HepG2 (cell line): ENCODE data around the gene PRUNE1. TPM values are rescaled to one million over a fixed set of nuclear protein-coding genes. Genes with fewer than 3 reads are reported as not detected.

Experiments used
- AHR ChIP-seq: IDR thresholded peaks from 2 replicates; pipeline ENCODE4 v1.6.1; 2018; ENCODE audit warnings: missing genetic modification reagents, missing compliant biosample characterization
- AKAP8 ChIP-seq: sonication (generic); formaldehyde crosslinking; IDR thresholded peaks from 2 replicates; pipeline ENCODE4 v1.5.1; 2020; ENCODE audit warnings: mild to moderate bottlenecking, missing genetic modification reagents
- CAMTA2 ChIP-seq: sonication (generic); formaldehyde crosslinking; IDR thresholded peaks from 2 replicates; pipeline ENCODE4 v1.4.0; 2020; ENCODE audit warnings: mild to moderate bottlenecking, missing genetic modification reagents, borderline replicate concordance
- CC2D1A ChIP-seq: sonication (generic); formaldehyde crosslinking; IDR thresholded peaks from 2 replicates; pipeline ENCODE4 v1.8.1; 2023; ENCODE audit warnings: mild to moderate bottlenecking, missing genetic modification reagents
- FOSL1 ChIP-seq: sonication (generic); formaldehyde crosslinking; IDR thresholded peaks from 2 replicates; pipeline ENCODE4 v1.9.0; 2021; ENCODE audit warnings: missing genetic modification reagents, borderline replicate concordance
- KLF13 ChIP-seq: sonication (generic); formaldehyde crosslinking; IDR thresholded peaks from 2 replicates; pipeline ENCODE4 v1.4.0; 2020; ENCODE audit warnings: mild to moderate bottlenecking, missing genetic modification reagents
- MLLT10 ChIP-seq: sonication (generic); formaldehyde crosslinking; IDR thresholded peaks from 2 replicates; pipeline ENCODE4 v1.4.0; 2020; ENCODE audit warnings: missing genetic modification reagents
- MXD3 ChIP-seq: IDR thresholded peaks from 2 replicates; pipeline ENCODE4 v1.6.1; 2016; ENCODE audit warnings: mild to moderate bottlenecking, missing biosample characterization, missing genetic modification reagents
- NR3C1 ChIP-seq: sonication (generic); formaldehyde crosslinking; IDR thresholded peaks from 2 replicates; pipeline ENCODE4 v1.4.0; 2020; ENCODE audit warnings: missing genetic modification reagents
- SIN3A ChIP-seq: IDR thresholded peaks from 2 replicates; pipeline ENCODE4 v1.6.1; 2011; ENCODE audit warnings: low read depth, mild to moderate bottlenecking, control low read depth, low read length, borderline replicate concordance
- SP4 ChIP-seq: sonication (generic); formaldehyde crosslinking; IDR thresholded peaks from 2 replicates; pipeline ENCODE4 v1.8.1; 2023; ENCODE audit warnings: mild to moderate bottlenecking, missing genetic modification reagents
- XBP1 ChIP-seq: sonication (generic); formaldehyde crosslinking; IDR thresholded peaks from 2 replicates; pipeline ENCODE4 v1.5.0; 2020; ENCODE audit warnings: missing genetic modification reagents
- ZNF225 ChIP-seq: sonication (generic); formaldehyde crosslinking; IDR thresholded peaks from 2 replicates; pipeline ENCODE4 v1.4.0; 2020; ENCODE audit warnings: mild to moderate bottlenecking, missing genetic modification reagents
- ZNF251 ChIP-seq: sonication (generic); formaldehyde crosslinking; IDR thresholded peaks from 2 replicates; pipeline ENCODE4 v1.9.0; 2021; ENCODE audit warnings: mild to moderate bottlenecking, missing genetic modification reagents
- ZNF44 ChIP-seq: sonication (generic); formaldehyde crosslinking; IDR thresholded peaks from 2 replicates; pipeline ENCODE4 v1.5.1; 2020; ENCODE audit warnings: mild to moderate bottlenecking, missing genetic modification reagents
- ZNF703 ChIP-seq: sonication (generic); formaldehyde crosslinking; IDR thresholded peaks from 2 replicates; pipeline ENCODE4 v1.5.1; 2020; ENCODE audit warnings: missing genetic modification reagents, mild to moderate bottlenecking, moderate library complexity, borderline replicate concordance
- ZNF709 ChIP-seq: sonication (generic); formaldehyde crosslinking; IDR thresholded peaks from 2 replicates; pipeline ENCODE4 v1.5.0; 2020; ENCODE audit warnings: mild to moderate bottlenecking, missing genetic modification reagents
- ZNF740 ChIP-seq: sonication (generic); formaldehyde crosslinking; IDR thresholded peaks from 2 replicates; pipeline ENCODE4 v1.4.0; 2020; ENCODE audit warnings: missing genetic modification reagents
- polyA plus RNA-seq, 8 experiments: library from polyadenylated mRNA; depleted of rRNA in 3 of 8; stranded (reverse) in 7 of 8; unstranded in 1 of 8; fragments of >200 nt; fragmentation: Illumina TruSeq in 4 of 8; extraction: Trizol in 4 of 8; gene quantifications; 2 replicates each; pipeline versions ENCODE4 v1.2.1 to v1.2.3, GENCODE V29; 2011 to 2016; ENCODE audit warnings: low read depth in 4 of 8, missing spikeins in 1 of 8, mixed read lengths in 1 of 8; ENCODE audit not compliant: insufficient read depth in 1 of 8
- total RNA-seq, 5 experiments: library from RNA; depleted of rRNA; stranded (reverse); fragments of >200 nt; fragmentation: Illumina TruSeq; extraction: Trizol; gene quantifications; 2 replicates each; pipeline ENCODE4 v1.2.3, GENCODE V29; 2016; ENCODE audit warnings: low read depth in 1 of 5
- TF ChIP-seq, protein P1 (sequence below): sonication (generic); formaldehyde crosslinking; IDR thresholded peaks from 2 replicates; pipeline ENCODE4 v1.4.0; 2020; ENCODE audit warnings: missing genetic modification reagents, borderline replicate concordance
- TF ChIP-seq, protein P2 (sequence below): sonication (generic); formaldehyde crosslinking; conservative IDR thresholded peaks from 2 replicates; pipeline ENCODE4 v1.8.0; 2022; ENCODE audit warnings: mild to moderate bottlenecking, moderate library complexity, missing genetic modification reagents
- TF ChIP-seq, protein P3 (sequence below): sonication (generic); formaldehyde crosslinking; IDR thresholded peaks from 2 replicates; pipeline ENCODE4 v1.4.0; 2020; ENCODE audit warnings: missing genetic modification reagents

Gene PRUNE1
- total and polyA plus RNA-seq, 2 of the 13 experiments (the other 11 are each of a cell fraction or from before 2014, with no cell fraction given): 19.0 to 31.9 TPM

DNA sequence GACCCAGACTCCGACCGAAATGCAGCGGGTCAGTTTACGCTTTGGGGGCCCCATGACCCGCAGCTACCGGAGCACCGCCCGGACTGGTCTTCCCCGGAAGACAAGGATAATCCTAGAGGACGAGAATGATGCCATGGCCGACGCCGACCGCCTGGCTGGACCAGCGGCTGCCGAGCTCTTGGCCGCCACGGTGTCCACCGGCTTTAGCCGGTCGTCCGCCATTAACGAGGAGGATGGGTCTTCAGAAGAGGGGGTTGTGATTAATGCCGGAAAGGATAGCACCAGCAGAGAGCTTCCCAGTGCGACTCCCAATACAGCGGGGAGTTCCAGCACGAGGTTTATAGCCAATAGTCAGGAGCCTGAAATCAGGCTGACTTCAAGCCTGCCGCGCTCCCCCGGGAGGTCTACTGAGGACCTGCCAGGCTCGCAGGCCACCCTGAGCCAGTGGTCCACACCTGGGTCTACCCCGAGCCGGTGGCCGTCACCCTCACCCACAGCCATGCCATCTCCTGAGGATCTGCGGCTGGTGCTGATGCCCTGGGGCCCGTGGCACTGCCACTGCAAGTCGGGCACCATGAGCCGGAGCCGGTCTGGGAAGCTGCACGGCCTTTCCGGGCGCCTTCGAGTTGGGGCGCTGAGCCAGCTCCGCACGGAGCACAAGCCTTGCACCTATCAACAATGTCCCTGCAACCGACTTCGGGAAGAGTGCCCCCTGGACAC, 39.8 kb downstream of the PRUNE1 start (continued):
- TF ChIP-seq, protein P1, sequence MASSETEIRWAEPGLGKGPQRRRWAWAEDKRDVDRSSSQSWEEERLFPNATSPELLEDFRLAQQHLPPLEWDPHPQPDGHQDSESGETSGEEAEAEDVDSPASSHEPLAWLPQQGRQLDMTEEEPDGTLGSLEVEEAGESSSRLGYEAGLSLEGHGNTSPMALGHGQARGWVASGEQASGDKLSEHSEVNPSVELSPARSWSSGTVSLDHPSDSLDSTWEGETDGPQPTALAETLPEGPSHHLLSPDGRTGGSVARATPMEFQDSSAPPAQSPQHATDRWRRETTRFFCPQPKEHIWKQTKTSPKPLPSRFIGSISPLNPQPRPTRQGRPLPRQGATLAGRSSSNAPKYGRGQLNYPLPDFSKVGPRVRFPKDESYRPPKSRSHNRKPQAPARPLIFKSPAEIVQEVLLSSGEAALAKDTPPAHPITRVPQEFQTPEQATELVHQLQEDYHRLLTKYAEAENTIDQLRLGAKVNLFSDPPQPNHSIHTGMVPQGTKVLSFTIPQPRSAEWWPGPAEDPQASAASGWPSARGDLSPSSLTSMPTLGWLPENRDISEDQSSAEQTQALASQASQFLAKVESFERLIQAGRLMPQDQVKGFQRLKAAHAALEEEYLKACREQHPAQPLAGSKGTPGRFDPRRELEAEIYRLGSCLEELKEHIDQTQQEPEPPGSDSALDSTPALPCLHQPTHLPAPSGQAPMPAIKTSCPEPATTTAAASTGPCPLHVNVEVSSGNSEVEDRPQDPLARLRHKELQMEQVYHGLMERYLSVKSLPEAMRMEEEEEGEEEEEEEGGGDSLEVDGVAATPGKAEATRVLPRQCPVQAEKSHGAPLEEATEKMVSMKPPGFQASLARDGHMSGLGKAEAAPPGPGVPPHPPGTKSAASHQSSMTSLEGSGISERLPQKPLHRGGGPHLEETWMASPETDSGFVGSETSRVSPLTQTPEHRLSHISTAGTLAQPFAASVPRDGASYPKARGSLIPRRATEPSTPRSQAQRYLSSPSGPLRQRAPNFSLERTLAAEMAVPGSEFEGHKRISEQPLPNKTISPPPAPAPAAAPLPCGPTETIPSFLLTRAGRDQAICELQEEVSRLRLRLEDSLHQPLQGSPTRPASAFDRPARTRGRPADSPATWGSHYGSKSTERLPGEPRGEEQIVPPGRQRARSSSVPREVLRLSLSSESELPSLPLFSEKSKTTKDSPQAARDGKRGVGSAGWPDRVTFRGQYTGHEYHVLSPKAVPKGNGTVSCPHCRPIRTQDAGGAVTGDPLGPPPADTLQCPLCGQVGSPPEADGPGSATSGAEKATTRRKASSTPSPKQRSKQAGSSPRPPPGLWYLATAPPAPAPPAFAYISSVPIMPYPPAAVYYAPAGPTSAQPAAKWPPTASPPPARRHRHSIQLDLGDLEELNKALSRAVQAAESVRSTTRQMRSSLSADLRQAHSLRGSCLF (CRISPR knock-in tag): no peak
- TF ChIP-seq ZNF44 (CRISPR knock-in tag) (no peak), MXD3 (CRISPR knock-in tag) (peak; percentile 76; the same call in 1 of the 2 replicates), ZNF225 (CRISPR knock-in tag) (peak; percentile 48; the same call in 1 of the 2 replicates), AKAP8 (CRISPR knock-in tag) (no peak), AHR (CRISPR knock-in tag) (no peak), SIN3A (0 out of 2 replicates have a peak, but pooled peaks have one; percentile 12), SP4 (CRISPR knock-in tag) (no peak; the same call in 1 of the 2 replicates), ZNF740 (CRISPR knock-in tag) (no peak), CC2D1A (CRISPR knock-in tag) (no peak), ZNF709 (CRISPR knock-in tag) (no peak), KLF13 (CRISPR knock-in tag) (no peak), CAMTA2 (CRISPR knock-in tag) (no peak), ZNF251 (CRISPR knock-in tag) (no peak), NR3C1 (CRISPR knock-in tag) (no peak), XBP1 (CRISPR knock-in tag) (no peak), MLLT10 (no peak), FOSL1 (CRISPR knock-in tag) (no peak), ZNF703 (CRISPR knock-in tag) (peak; percentile 81; the same call in 1 of the 2 replicates)
- TF ChIP-seq, protein P2, sequence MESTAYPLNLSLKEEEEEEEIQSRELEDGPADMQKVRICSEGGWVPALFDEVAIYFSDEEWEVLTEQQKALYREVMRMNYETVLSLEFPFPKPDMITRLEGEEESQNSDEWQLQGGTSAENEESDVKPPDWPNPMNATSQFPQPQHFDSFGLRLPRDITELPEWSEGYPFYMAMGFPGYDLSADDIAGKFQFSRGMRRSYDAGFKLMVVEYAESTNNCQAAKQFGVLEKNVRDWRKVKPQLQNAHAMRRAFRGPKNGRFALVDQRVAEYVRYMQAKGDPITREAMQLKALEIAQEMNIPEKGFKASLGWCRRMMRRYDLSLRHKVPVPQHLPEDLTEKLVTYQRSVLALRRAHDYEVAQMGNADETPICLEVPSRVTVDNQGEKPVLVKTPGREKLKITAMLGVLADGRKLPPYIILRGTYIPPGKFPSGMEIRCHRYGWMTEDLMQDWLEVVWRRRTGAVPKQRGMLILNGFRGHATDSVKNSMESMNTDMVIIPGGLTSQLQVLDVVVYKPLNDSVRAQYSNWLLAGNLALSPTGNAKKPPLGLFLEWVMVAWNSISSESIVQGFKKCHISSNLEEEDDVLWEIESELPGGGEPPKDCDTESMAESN (CRISPR knock-in tag): peak; percentile 19; the same call in 1 of the 2 replicates
- TF ChIP-seq, protein P3, sequence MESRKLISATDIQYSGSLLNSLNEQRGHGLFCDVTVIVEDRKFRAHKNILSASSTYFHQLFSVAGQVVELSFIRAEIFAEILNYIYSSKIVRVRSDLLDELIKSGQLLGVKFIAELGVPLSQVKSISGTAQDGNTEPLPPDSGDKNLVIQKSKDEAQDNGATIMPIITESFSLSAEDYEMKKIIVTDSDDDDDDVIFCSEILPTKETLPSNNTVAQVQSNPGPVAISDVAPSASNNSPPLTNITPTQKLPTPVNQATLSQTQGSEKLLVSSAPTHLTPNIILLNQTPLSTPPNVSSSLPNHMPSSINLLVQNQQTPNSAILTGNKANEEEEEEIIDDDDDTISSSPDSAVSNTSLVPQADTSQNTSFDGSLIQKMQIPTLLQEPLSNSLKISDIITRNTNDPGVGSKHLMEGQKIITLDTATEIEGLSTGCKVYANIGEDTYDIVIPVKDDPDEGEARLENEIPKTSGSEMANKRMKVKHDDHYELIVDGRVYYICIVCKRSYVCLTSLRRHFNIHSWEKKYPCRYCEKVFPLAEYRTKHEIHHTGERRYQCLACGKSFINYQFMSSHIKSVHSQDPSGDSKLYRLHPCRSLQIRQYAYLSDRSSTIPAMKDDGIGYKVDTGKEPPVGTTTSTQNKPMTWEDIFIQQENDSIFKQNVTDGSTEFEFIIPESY (CRISPR knock-in tag): no peak
